DMS114 treated with DMSO at 0.1 percent for 48 hours (cell line): ENCODE results near the gene SMAD1.

Experiments
- DNase-seq: peaks from one replicate; lab custom pipeline; 2025; ENCODE audit not compliant: unreplicated experiment; lab: John Stamatoyannopoulos, UW

SMAD1 gene

DNA sequence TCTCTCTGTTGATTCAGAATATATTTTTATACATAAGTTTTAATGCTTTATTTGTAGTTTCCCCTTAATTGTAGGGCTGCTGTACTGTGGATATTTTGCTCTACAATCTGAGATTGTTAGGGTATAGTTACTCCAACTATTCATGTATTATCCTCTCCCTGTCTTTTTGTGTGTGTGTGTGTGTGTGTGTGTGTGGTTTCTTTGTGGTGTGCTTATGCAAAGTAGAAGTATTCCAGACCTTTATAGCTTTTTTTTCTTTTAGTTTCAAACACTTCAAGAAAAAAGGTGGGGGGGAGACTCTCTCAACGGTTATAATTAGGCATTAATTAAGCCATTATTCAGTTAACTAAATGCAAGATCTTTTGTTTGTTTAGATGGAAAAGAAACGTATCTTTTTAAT, 6.7 kb downstream of the SMAD1 start:
- DNase-seq, result no peak

DNA sequence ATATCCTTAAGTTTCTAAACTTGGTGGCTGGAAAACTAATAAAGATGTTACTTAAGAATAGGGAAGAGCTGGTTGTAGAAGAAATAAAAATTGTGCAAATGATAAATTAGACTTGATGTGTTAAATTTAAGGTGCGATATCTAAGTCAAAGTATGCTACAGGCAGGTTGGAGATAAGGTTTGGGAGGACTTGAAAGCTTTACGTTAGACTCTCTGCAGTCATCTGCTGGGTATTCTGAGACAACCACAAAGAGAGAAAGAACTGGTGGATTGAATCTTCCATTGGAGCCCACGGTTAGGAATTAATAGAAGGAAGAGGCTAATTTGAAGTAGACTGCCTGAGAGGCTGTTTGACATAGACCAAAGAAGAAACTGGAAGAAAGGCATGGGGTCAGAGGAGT, 7.9 kb downstream of the SMAD1 start:
- DNase-seq, result no peak

DNA sequence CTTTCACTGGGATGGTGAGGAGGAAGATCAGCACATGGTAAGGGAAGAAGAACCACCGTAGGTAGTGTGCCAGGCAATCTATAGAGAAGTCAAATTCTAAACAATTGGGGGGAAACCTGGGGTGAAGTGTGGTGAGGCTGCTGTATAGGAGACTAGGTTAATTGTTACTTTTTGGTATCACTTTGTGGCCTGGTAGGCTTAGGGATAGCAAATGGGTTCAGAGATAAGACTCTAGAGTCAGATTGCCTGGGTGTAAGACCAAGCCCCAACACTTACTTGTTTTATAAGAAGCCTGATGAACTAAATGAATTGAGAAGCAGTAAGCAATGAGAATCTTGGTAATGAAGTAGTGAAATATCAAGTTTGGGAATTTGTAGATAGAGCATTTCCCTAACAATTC, 8.7 kb downstream of the SMAD1 start:
- DNase-seq, result no peak

DNA sequence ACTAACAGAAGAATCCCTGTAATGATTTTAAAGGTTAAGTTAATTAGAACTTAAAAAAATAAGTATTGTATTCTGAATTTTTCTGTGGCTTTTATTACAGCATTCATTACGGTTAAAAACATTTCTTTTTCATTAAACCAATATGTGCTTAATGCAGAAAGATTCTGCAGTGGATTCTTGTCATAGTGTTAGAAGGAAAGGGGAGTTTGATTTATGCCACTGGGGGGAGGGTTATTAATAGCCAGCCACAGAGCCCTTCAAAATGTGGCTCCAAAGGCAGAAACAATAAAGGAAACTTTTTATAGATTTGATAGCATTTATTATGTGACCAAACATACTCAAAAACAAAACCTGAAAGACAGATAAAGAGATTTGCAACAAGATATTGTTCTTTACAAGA, 9.1 kb downstream of the SMAD1 start:
- DNase-seq, result no peak

DNA sequence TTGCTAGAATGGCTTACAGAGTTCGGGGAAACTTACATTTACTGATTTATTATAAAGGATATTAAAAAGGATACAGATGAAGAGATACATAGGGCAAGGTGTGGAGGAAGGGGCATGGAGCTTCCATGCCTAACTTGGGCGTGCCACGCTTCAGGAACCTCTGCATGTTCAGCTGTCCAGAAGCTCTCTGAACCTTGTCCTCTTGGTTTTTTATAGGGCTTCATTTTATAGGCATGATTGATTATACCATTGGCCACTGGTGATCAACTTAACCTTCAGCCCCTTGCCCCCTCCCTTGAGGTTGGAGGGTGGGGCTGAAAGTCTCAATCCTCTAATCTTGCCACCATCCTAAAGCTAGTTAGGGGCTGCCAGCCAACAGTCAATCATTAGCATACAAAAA, 10.7 kb downstream of the SMAD1 start:
- no peak for DNase-seq

DNA sequence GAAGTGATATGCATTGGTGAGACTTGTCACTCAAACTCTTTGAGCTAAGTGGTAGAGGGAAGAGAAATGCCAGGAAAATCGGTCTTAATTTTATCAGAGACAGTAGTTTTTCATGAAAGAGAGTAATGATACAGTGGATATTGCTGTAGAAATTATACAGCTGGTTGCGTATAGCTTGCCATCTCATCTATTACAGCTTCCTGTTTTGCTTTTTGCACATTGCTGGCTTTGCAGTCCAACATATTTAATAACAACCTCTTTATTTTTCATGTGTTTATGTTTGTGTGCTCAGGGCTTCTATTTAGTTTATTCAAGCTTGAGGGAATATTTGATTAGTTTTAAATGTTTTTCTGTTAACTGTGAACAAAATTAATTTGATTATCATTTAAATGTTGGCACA, 11.5 kb downstream of the SMAD1 start:
- no peak for DNase-seq

DNA sequence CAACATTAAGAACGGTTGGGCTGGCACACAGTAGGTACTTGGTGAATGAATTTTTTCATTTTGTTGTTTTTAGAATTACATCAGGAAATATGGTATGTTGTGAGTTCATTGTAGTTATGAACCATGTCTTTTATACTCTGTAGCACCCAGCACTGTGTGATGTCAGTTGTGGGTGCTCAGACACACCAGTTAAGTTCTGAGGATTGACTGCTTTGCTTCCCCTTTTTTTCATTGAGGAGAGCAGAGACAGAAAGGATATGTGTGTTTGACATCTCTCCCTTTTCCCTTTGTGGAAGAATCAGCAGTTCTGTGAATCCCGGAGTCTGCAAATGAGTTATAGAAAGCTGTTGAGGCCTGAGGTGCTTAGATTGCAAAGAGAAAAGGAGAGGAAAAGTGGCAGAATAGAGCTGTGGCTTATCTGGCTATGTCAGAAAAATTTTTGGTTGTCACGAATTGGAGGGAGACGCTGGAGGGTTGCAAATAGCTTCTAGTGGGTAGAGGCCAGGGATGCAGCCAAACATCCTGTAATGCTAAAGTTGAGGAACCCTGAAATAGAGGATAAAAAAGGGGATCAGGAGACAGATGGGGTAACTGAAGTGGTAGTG, 13.1 kb downstream of the SMAD1 start:
- no peak for DNase-seq

DNA sequence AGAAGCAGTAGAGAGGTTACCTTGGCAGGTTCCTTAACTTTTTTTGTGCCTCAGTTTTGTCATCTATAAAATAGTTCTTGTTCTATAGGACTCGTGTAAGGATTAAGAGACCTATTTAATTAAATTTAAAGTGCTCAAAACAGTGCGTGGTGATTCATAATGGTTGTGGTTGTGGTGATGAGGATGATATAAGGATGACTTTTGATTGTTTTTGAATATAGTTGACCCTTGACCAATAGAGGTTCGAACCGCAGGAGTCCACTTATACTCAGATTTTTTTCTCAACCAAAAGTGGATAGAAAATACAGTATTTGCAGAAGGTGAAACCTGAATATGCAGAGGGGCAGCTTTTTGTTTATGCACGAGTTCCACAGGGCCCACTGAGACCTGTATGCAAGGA, 14.6 kb downstream of the SMAD1 start:
- no peak for DNase-seq

DNA sequence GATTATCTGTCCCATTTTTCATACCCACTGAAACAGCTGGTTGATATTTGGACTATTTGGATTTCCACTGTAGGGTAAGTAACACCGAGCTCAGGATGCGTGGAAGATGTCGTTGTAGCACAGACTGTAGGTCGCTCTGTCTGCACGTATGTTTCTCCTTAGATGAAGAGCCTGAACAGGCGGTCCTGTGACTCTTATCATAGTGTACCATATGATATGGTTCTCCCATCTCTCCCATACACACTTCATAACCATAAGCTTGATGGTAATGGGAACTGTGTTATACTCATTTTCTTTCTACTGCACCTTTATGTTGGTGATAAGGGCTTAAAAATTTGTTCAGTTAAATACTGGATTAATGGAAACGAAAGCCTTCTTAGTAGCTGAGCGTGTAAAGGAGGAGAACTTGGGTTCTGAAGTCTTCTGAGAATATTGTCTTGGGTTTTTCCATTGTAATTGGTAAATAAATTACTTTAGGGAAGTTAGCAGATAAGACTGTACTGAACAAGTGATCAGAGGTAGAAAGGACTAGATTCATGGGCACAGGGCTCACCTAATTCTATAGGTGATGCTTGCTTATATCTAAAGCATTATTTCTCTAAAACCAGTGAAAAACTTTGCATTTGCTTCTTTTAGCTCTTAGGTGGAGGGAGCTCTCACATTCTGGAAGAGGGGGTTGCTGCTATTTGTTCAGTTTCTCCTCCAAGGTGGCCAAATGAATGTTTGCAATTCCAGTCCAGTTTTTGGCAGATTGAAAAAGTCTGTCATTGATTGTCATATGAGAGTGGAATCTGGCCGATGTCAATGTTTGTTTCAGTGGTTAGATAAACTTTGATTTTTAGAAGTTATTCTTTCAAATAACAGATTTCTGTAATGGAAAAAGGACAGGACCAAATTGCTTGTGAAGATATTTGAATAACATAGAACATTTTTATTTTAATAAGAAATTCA, 15.8 kb downstream of the SMAD1 start:
- no peak for DNase-seq

DNA sequence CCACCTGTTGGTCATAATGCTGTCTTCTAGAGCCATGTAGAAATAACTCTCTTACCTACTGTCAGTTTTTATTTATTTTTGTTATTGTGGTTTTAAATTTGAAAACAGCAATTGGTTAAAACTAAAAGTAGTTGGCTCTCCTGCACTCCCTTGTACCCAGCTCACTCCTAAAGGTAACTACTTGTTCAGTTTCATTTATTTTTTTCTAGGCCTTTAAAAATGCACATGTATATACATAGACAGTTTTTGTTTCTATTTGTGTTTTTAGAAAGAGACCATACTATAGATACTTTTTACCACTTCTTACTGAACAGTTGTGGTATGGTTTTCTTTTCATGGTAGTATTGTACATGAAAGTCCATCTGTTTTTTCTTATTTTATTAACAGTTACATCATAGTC, 16.8 kb downstream of the SMAD1 start:
- no peak for DNase-seq

DNA sequence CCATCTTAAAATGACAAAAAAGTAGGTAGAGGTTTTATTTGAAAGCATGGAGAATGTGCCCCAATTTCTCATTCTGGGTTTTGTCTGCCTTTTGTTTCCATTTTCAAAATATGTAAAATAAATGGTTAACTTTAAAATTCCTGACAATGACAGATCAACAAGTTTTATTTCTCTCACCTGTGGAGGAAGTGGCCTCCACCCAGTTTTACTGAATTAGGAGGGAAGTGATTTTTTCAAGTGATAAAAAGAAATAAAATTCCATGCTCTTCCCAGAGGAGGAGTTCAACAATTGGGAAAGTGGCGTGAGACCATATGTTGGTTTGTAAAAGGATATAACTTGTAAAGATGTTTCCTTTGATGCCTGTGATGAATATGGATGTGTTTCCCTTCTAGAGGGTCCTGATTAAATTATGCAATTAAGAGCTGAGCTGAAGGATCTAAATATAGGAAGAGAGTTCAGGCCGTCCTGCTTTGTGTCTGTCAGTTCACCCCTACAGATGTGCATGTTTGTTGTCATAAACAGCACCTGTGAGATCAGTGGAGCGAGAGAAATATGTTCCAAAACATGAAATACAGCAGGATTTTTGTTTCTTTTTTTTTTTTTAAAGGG, 19.5 kb downstream of the SMAD1 start:
- DNase-seq, result no peak

DNA sequence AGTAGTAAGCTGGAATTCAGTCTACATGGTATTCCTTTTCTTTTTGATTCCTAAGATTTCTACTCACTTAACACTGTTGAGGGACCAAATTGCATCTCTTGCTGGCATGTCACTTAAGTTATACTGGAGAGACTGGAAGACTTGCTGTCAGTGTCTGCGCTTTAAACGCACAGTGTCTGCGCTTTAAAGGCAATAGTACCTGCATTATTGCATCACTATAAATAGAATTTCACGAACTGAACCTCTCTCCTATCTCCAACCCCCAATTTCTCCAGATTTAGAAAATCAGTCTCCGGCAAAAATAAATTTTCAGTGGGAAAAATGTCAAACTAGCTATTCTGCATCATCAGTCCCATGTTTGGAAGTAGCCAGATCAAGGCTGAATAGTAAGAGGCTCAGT, 21.2 kb downstream of the SMAD1 start:
- no peak for DNase-seq

DNA sequence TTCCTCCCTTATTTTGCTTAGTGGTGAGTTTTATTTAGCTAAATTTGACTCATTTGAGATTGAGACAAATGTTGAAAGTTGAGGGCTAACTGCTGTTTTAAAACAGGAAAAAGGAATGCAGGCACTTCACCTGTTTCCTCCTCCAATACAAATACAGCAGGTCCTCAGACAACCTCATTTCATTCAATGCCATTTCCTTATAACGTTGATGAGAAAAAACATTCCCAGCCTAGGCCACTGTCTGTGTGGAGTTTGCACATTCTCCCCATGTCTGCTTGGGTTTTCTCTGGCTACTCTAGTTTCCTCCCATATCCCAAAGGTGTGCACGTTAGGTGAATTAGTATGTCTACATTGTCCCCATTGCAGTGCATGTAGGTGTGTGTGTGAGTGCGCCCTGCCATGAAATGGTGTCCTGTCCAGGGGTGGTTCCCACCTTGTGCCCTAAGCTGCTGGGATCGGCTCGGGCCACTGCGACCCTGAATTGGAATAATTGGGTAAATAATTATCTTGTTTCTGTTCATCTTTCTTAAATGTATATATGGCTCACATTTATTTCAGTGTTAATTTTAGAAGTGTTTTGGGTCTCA, 21.9 kb downstream of the SMAD1 start:
- no peak for DNase-seq

DNA sequence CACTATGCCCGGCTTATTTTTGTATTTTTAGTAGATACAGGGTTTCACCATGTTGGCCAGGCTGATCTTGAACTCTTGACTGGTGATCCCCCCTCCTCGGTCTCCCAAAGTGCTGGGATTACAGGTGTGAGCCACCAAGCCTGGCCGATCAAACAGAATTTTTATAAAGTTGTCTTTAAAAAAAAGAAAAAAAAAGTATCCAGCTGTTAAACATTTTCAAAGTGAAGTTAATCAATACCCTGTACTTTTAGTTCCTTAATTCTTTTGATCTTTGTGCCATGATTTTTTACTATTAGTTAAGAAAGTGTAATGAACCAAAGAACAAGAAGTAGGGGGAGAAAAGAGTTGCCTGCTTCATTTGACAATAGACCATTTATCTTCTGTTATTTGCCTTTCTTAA, 24.3 kb downstream of the SMAD1 start:
- DNase-seq, result no peak

DNA sequence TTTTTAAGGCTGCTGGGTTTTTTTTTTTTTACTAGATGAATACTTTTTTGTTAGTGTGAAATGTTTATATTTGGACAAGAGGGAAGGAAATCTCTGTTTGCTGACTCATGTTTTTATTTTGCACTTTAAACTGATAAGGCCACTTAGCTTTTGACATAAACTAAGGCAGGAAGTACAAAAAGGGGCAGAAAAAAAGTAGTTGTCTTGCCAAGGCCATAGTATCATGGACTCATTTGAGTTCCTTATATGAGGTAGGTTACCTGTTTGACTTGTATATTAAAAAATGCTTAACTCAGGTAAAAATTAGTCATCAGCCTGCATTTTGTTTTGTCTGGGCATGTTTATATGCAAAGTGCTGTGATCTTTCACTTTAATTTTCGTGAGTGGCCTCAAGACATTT, 26.0 kb downstream of the SMAD1 start:
- DNase-seq, result no peak

DNA sequence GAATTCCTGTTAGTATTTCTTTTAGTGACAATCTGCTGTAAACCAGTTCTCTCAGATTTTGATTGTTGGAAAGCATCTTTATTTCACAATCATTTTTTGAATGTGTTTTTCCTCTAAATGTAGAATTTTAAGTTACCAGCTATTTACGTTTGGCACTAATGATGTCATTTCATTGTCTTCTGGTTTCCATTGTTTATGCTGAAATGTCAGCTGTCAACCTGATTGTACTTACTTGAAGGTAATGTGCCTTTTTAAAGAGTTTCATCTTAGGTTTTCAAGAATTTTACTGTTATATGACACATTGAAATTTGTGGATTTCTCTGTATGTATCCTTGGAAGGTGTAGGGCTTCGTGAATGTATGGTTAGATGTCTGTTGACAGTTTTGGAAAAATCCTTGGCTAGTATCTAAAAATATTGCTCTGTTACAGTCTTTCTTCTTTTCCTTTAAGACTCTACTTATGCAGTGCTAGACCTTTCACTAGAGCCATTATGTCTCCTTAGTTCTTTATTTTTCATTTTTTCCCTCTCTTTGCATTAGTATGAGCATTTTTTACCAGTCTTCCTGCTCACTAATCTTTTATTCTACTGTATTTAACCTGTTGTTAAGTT, 30.4 kb downstream of the SMAD1 start:
- no peak for DNase-seq

DNA sequence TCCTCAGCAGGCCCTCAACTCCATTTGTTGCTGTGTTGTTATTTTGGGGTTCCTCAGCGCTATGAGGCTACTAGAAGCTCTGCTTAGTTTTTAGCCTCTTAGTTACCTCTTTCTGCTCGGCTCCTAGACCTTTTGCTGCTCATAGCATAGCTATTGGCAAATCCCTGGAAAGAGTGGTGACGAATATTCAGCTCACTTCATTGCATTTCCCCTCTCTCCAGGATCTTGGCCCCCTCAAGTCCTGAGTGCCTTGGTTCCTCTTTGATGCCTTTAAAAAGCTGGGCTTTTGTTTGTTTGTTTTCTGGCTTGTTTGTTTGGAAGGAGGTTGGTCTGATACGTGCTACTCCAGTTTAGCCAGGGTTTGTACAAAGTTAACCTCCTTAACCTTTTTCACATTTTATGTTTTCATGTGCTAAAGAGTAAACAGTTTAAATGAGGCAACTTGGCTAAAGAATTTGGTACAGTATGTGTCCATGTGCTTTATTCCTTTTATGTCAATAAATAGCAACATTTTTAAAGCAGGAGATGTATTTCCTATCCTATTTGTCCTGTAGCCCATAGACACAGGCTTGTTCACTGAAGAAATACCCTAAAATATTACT, 31.5 kb downstream of the SMAD1 start:
- no peak for DNase-seq

DNA sequence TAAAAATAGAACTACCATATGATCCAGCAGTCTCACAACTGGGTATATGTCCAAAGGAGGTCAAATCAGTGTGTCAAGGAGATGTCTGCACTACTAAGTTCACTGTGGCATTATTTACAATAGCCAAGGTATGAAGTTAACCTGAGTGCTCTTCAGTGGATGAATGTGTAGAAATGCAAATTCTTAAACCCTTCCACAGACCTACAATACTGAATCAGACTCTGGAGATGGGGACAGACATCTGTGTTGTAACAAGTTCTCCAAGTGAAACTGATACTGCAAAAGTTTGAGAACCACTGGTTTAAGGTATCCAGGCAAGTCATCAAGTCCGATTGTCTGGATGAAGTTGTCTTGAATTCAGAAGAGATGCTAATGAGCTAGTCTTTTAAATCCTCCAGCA, 38.5 kb downstream of the SMAD1 start:
- no peak for DNase-seq

DNA sequence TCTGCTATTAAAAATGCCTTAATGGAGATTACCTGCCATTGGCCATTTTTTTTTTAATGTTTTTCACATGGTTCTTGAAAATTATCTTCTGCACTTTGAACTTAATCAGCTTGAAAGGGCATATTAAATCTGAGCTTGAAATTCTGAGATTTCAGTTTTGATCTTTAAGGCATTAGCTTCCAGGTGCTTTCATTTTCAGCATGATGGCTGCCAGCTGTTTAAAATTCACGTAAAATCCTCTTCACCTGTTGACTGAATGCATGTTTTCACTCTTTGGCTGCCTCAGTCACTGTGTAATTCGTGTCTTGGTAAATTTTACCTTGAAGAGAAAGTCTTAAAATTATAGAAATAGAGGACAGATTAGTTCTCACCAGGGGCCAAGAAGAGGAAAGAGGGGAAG, 39.6 kb downstream of the SMAD1 start:
- DNase-seq, result no peak

DNA sequence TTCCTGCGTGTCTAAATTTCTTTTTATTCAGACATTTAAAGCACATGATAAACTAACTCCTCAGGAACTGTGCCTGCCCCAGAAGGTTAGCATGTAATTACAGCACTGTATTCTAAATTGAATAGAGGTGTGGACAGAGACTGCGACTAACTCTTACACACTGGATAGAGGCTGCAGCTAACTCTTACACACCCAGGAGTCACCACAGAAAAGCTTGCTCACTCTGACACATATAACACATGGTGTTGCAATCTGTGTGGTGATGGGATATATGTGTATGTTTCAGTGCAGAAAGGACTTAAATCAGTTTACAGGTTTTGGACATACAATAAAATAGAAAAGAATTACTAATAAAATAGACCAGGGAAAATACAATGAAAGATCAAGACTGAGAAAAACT, 41.5 kb downstream of the SMAD1 start:
- no peak for DNase-seq

DNA sequence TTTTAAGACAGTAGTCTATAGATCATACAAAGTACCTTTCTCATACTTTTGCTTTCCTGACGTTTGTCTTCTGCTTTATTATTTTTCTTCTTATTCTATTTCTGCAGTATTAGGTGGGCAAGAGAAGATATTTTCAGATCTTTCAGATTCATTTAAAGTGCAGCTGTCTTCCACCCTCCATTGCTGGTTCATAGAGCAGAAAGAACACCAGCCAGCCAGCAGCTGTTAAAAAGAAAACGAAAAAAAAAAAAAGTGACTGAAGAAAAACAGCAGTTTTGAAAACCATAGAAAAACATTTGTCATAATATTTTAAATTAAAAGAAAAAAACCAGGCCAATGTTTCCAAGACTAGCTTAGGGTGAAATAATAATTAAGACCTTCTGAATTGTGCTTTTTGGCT, 42.9 kb downstream of the SMAD1 start:
- no peak for DNase-seq
